H1 (cell line): Measurements from ENCODE around the gene NGFR. TPM values are rescaled to one million over a fixed set of nuclear protein-coding genes. Genes with fewer than 3 reads are reported as not detected.

Source experiments
- ASH2L ChIP-seq: fragments of 200-600, 300-600 bp; sonication (generic); IDR thresholded peaks from one replicate; pipeline ENCODE4 v1.7.1; 2017; ENCODE audit warnings: low read length
- CHD1 ChIP-seq: IDR thresholded peaks from 2 replicates; pipeline ENCODE4 v1.6.1; 2012; ENCODE audit warnings: low read depth, low read length, improper control_type of control experiment
- EGR1 ChIP-seq: IDR thresholded peaks from 2 replicates; pipeline ENCODE4 v1.6.1; 2011; ENCODE audit warnings: low read depth, low read length, borderline replicate concordance
- polyA plus RNA-seq, 7 experiments: library from polyadenylated mRNA; depleted of rRNA in 3 of 7; stranded (reverse) in 5 of 7; unstranded in 2 of 7; fragments of >200 nt in 5 of 7; fragments of 200-250 nt in 2 of 7; gene quantifications; 1 replicate in 5 of 7; 2 replicates in 1 of 7; 4 replicates in 1 of 7; pipeline versions ENCODE4 v1.2.1 to v1.2.3, GENCODE V29; 2011 to 2013; ENCODE audit warnings: missing spikeins in 2 of 7, mixed read lengths in 2 of 7
- total RNA-seq: library from RNA; stranded (reverse); fragmentation: NEBNext Ultra II Directional; extraction: Animal tissue kit (Norgen Biotek cat#: 25700); gene quantifications from 2 replicates; pipeline ENCODE4 v1.2.1, GENCODE V29; 2021

Gene NGFR
- total and polyA plus RNA-seq, 2 of the 8 experiments (the other 6 are each of a cell fraction or from before 2014, with no cell fraction given) = 8.1 to 10.3 TPM

- TF ChIP-seq EGR1 = no peak
- no peak for TF ChIP-seq CHD1
- TF ChIP-seq ASH2L = no peak
Observed at GRCh38 chr17:49548051-49548505, 53.0 kb downstream of the NGFR start (continued).
